Gastroesophageal sphincter (tissue), 3 donors: ENCODE results near the gene TRAPPC3.

Source experiments
- EP300 ChIP-seq: sonication (generic); formaldehyde crosslinking; IDR thresholded peaks from one replicate; pipeline ENCODE4 v1.6.1; 2017; ENCODE audit warnings: antibody characterized with exemption, mild to moderate bottlenecking
- POLR2A ChIP-seq, 2 donors: fragments of 450-650 bp; IDR thresholded peaks; one replicate each; pipeline ENCODE4 v1.6.1; 2017; ENCODE audit warnings: antibody characterized with exemption in 2 of 2, mild to moderate bottlenecking in 2 of 2, moderate library complexity in 1 of 2
- TF ChIP-seq, protein P1 (sequence below), 4 experiments: fragments of 200-600 bp in 2 of 4; fragments of 450-650 bp in 2 of 4; sonication (generic) in 1 of 4; IDR thresholded peaks; one replicate each; pipeline ENCODE4 v1.5.1; 2017 to 2019; ENCODE audit warnings: antibody characterized with exemption in 4 of 4, mild to moderate bottlenecking in 2 of 4, moderate library complexity in 2 of 4

DNA sequence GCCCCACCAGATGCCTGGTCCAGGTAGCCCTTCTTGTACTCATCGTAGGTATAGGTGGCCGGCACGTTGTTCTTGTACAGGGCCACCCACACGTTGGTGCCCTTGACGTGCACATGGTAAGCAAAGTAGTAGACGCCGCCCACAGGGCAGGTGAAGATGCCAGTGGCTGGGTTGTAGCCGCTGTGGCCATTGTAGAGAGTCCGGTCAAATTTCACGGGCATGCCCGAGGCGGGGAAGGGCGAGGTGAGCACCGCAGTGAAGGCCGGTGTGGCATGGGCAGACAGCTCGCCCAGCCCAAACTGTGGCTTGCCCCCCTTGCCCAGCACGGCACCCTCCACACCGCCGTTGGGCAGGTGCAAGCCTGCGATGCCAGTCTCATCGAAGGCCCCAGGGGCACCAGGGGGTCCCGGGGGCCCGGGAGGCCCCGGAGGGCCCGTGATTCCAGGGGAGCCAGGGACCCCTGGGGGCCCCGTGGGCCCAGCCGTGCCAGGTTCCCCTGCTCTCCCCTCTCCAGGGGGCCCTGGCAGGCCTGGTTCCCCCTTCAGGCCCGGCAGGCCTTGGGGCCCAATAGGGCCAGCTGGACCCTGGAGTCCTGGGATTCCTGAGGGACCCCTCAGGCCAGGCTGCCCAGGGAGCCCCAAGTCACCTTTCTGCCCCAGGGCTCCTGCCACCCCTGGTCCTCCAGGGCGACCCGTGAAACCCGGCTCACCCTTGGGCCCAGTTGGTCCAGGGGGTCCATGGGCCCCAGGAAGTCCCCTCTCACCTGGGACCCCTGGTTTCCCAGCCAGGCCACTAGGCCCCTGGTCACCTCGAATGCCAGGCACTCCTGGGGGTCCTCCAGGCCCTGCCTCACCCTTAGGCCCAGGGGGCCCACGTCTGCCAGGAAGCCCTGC lies 51.3 kb downstream of the TRAPPC3 start:
- TF ChIP-seq, protein P1, sequence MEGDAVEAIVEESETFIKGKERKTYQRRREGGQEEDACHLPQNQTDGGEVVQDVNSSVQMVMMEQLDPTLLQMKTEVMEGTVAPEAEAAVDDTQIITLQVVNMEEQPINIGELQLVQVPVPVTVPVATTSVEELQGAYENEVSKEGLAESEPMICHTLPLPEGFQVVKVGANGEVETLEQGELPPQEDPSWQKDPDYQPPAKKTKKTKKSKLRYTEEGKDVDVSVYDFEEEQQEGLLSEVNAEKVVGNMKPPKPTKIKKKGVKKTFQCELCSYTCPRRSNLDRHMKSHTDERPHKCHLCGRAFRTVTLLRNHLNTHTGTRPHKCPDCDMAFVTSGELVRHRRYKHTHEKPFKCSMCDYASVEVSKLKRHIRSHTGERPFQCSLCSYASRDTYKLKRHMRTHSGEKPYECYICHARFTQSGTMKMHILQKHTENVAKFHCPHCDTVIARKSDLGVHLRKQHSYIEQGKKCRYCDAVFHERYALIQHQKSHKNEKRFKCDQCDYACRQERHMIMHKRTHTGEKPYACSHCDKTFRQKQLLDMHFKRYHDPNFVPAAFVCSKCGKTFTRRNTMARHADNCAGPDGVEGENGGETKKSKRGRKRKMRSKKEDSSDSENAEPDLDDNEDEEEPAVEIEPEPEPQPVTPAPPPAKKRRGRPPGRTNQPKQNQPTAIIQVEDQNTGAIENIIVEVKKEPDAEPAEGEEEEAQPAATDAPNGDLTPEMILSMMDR (IDR thresholded peaks at IDR 0.05): no peak
- TF ChIP-seq POLR2A (IDR thresholded peaks at IDR 0.05): no peak
- no peak for TF ChIP-seq EP300
